RWPE1 (cell line): Measurements from ENCODE around the gene SYNE2.

Experiments
- CTCF ChIA-PET: fragments of 350-600 bp; sonication (Branson Sonifier 250); formaldehyde crosslinking; extraction: SDS; loops from one replicate; lab custom pipeline; 2021; lab: Yijun Ruan, JAX
- POLR2A ChIA-PET: fragments of 400-600 bp; formaldehyde crosslinking; extraction: SDS; loops from one replicate; lab custom pipeline; 2020; ENCODE audit warnings: antibody characterized with exemption; ENCODE audit not compliant: low non-redundant PET; lab: Yijun Ruan, JAX
- DNase-seq: peaks from one replicate; pipeline ENCODE4 v3.0.0; 2012; ENCODE audit warnings: low spot score
- H3K27ac ChIP-seq: fragments of 450-650 bp; 2 replicates; pipeline ENCODE4 v1.5.1; 2017
- TF ChIP-seq, protein P1 (sequence below): fragments of 450-650 bp; conservative IDR thresholded peaks from 2 replicates; pipeline ENCODE4 v1.5.1; 2017; ENCODE audit warnings: low read depth, mild to moderate bottlenecking

Gene SYNE2

DNA sequence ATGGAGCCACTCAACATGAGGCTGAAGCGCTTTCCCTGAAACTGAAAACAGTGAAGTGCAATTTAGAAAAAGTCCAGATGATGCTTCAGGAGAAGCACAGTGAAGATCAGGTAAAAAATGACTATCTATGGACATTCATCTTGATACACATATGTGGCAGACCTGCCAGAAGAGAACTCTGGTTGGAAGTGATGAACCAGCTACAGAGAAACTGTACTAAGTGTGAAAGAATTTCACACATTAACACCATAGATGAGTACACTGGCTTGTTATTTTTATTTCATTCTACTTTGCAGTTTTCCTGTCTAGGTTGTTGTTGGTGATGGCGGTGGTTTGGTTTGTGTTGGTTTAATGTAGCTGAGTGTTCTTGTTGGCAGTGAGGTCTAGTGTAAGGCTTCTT, 266.7 kb downstream of the SYNE2 start:
- CTCF ChIA-PET = no interaction called here
- DNase-seq = no peak
- H3K27ac ChIP-seq = no peak overlapping the region
- POLR2A ChIA-PET = no interaction called here
- TF ChIP-seq, protein P1, sequence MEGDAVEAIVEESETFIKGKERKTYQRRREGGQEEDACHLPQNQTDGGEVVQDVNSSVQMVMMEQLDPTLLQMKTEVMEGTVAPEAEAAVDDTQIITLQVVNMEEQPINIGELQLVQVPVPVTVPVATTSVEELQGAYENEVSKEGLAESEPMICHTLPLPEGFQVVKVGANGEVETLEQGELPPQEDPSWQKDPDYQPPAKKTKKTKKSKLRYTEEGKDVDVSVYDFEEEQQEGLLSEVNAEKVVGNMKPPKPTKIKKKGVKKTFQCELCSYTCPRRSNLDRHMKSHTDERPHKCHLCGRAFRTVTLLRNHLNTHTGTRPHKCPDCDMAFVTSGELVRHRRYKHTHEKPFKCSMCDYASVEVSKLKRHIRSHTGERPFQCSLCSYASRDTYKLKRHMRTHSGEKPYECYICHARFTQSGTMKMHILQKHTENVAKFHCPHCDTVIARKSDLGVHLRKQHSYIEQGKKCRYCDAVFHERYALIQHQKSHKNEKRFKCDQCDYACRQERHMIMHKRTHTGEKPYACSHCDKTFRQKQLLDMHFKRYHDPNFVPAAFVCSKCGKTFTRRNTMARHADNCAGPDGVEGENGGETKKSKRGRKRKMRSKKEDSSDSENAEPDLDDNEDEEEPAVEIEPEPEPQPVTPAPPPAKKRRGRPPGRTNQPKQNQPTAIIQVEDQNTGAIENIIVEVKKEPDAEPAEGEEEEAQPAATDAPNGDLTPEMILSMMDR = no peak

DNA sequence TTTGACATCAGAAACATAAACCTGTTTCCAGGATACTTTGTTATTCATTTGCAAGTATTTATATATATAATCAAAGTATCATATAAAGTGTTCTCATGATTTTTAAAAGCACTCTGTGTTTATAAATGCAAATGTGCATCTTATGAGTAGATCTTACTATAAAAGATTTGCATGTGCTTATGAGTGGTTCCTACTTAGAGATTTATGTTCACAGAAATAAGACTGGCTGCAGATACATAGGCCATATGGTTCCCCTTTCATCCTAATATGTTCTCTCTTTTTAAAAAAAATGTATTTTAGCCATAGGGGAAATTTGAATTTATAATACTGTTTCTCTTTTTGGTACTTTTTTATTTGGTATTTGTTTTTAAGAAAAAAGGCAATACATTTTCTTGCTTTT, 267.2 kb downstream of the SYNE2 start:
- no peak overlapping the region for H3K27ac ChIP-seq
- TF ChIP-seq, protein P1 = no peak
- ChIA-PET CTCF (no interaction called here), POLR2A (no interaction called here)
- DNase-seq = no peak

DNA sequence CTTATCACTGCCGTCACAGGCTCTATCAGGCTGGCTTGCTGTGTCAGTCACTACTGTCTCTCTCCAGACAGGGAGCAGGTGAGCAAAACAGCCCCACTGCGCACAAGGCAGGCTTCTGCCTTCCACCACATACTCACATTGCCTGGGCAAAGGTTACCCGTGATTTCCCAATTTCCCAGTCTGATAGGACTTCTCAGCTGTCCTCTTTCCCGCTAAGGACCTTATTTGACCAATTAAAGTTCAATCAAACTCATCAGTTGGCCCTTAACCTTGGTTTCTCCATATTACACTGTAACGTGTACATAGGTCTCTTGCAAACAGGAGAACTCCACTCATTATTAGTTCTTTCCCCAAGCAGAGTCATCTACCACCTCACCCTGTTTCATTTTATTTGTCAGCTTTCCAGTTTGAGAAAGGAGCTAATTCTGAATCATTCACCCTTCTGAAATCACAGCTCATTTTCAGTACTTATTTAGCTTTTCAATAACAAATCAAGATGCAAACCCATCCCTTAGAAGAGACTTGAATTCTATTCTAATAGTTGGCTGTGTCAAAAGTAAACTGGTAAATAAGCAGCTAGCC, 270.5 kb downstream of the SYNE2 start:
- no peak for DNase-seq
- CTCF ChIA-PET = no interaction called here
- H3K27ac ChIP-seq = no peak overlapping the region
- POLR2A ChIA-PET = no interaction called here
- TF ChIP-seq, protein P1 = no peak

DNA sequence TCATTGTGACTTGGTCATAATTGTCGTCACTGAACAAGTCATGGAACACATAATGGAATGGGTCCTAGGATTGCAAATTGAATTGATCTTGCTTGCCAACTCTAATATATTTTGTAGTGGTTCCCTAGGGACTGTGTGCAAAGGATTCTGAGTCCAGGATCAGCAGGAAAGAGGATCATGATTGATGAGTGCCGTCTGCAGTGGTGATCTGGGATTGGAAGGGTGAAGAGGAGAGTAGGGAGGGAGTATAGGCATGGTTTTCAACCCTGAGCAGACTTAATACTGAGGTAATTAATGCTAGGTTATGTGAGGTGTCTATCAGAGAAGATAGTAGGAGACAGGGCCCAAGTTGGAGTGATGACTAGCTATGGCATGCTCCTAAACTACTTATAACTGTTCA, 272.5 kb downstream of the SYNE2 start:
- TF ChIP-seq, protein P1 = no peak
- DNase-seq = no peak
- ChIA-PET POLR2A (no interaction called here), CTCF (no interaction called here)
- H3K27ac ChIP-seq = no peak overlapping the region

- no peak overlapping the region for H3K27ac ChIP-seq
- CTCF ChIA-PET = interaction anchor here (0.6 kb wide), 1 partner anchor 261 kb away, joined by 4 read pairs; no protein-coding TSS in a partner anchor
- TF ChIP-seq, protein P1 = no peak
- POLR2A ChIA-PET = no interaction called here
- no peak for DNase-seq
Measured at GRCh38 chr14:64126548-64126947, 273.7 kb downstream of the SYNE2 start.

DNA sequence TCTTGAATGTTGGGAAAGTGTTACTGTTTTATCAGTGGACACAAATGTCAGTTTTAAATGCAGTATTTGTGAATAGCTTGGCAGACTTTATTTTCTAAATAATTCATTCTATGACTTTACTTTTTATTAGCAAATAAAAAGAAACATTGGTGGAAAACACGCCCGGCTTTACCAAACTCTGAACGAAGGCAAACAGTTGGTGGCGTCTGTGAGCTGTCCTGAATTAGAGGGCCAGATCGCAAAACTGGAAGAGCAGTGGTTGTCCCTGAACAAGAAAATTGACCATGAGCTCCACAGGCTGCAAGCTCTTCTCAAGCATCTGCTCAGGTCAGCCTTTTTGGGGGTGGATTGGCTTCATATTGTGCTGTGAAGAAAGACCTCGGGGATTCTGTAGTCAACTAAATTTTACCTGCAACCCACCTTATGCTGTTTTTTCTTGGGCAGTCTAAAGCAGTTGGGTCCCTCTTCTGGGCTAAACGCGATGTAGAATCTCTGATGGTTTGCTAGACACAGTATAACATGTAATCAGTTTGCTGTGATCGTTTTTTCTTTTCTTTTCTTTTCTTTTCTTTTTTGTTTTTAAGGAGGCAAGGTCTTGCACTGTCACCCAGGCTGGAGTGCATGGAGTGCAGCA, 285.0 kb downstream of the SYNE2 start:
- H3K27ac ChIP-seq = no peak overlapping the region
- ChIA-PET CTCF (interaction anchor here (0.7 kb wide), 1 partner anchor 173 kb away, joined by 6 read pairs; no protein-coding TSS in a partner anchor), POLR2A (no interaction called here)
- TF ChIP-seq, protein P1 = no peak
- DNase-seq = no peak
